Transverse colon (tissue), 4 donors: Measurements from ENCODE around the gene PRDM12. TPM values are rescaled to one million over a fixed set of nuclear protein-coding genes. Genes with fewer than 3 reads are reported as not detected.
A peak's percentile ranks its signal among the peaks of the same experiment; 100 is the strongest.

Experiments
- DNase-seq: peaks from one replicate; pipeline ENCODE4 v3.0.0-alpha.2; 2019
- H3K27ac ChIP-seq, 4 donors: fragments of 200-600 bp; sonication (generic); 2 replicates each; pipeline ENCODE4 v1.5.1; 2016 to 2018; ENCODE audit warnings: inconsistent platforms in 4 of 4
- H3K27me3 ChIP-seq: fragments of 200-600 bp; sonication (generic); 2 replicates; pipeline ENCODE4 v1.5.1; 2017; ENCODE audit warnings: inconsistent platforms
- H3K36me3 ChIP-seq, 4 donors: fragments of 200-600 bp; sonication (generic); 2 replicates each; pipeline ENCODE4 v1.5.1; 2017 to 2019; ENCODE audit warnings: inconsistent platforms in 4 of 4
- H3K4me1 ChIP-seq, 4 donors: fragments of 200-600 bp; sonication (generic); 2 replicates each; pipeline ENCODE4 v1.5.1; 2017 to 2020; ENCODE audit warnings: inconsistent platforms in 4 of 4
- H3K4me3 ChIP-seq, 4 donors: fragments of 200-600 bp; sonication (generic); 1 replicate in 1 of 4; 2 replicates in 3 of 4; pipeline versions ENCODE4 v1.5.1 to v1.6.1; 2017 to 2019; ENCODE audit warnings: inconsistent platforms in 4 of 4
- H3K9me3 ChIP-seq, 2 donors: fragments of 200-600 bp; sonication (generic); 2 replicates each; pipeline ENCODE4 v1.5.1; 2017 to 2019; ENCODE audit warnings: inconsistent platforms in 2 of 2
- CTCF ChIP-seq, 5 experiments: fragments of 200-600 bp in 3 of 5; fragments of 450-650 bp in 2 of 5; sonication (generic) in 3 of 5; IDR thresholded peaks; 1 replicate in 2 of 5; 2 replicates in 3 of 5; pipeline ENCODE4 v1.5.1; 2016 to 2017; ENCODE audit warnings: antibody characterized with exemption in 5 of 5, inconsistent platforms in 3 of 5, mild to moderate bottlenecking in 2 of 5, moderate library complexity in 1 of 5
- EP300 ChIP-seq: sonication (generic); formaldehyde crosslinking; IDR thresholded peaks from one replicate; pipeline ENCODE4 v1.6.1; 2017; ENCODE audit warnings: antibody characterized with exemption, low read depth
- POLR2A ChIP-seq: fragments of 450-650 bp; IDR thresholded peaks from one replicate; pipeline ENCODE4 v1.6.1; 2016; ENCODE audit warnings: antibody characterized with exemption, mild to moderate bottlenecking, moderate library complexity
- POLR2AphosphoS5 ChIP-seq, 3 donors: sonication (generic); formaldehyde crosslinking; IDR thresholded peaks; one replicate each; pipeline ENCODE4 v1.6.1; 2016; ENCODE audit warnings: antibody characterized with exemption in 3 of 3
- WGBS, 2 donors: methylation state at CpG; one replicate each; pipeline ENCODE4 v1.1.5; 2018; ENCODE audit warnings: low coverage in 1 of 2; 5-methylcytosine and 5-hydroxymethylcytosine counted together
- in situ Hi-C, 4 donors: fragments of 200-750 bp; cut with MboI; loops; one replicate each; pipeline versions ENCODE4 v1.15.0 to v1.15.1; 2017; ENCODE audit warnings: low sequenced_read_pairs in 3 of 4, low pct_ligation_motif_present in 1 of 4, low pct_unique_long_range_greater_than_20kb in 1 of 4
- intact Hi-C: fragments of 100-400 bp; cut with DNase I; formaldehyde crosslinking; loops from one replicate; pipeline ENCODE4 v1.15.1; 2023; ENCODE audit warnings: low total_unique reads
- total RNA-seq, 4 donors: library from RNA; depleted of rRNA; stranded (reverse); fragments of >200 nt; gene quantifications; one replicate each; pipeline ENCODE4 v1.1.0, GENCODE V29; 2016

Gene PRDM12
- total RNA-seq, 4 donors from 2014 or later, result not detected

- 84% methylated on average over 9 of the region's 13 CpGs; no CpG with 5 or more reads in 1 of the 2 donors for WGBS, 2 donors
Measured at GRCh38 chr9:130675396-130675795, 11.0 kb downstream of the PRDM12 start.

GRCh38 chr9:130677252-130677651 is 12.9 kb downstream of the PRDM12 start:
- no peak for DNase-seq
- H3K27me3 ChIP-seq, result peaks cover 20% of the 10 kb centered on the region
- 82% methylated on average over 7 of the region's 7 CpGs; no CpG with 5 or more reads in 1 of the 2 donors for WGBS, 2 donors
- TF ChIP-seq POLR2A (no peak), POLR2AphosphoS5 (IDR thresholded peaks at IDR 0.05) (no peak), EP300 (no peak), CTCF (IDR thresholded peaks at IDR 0.05) (no peak)
- no peaks in the 10 kb centered on the region for H3K36me3 ChIP-seq
- H3K4me3 ChIP-seq, result no peak overlapping the region
- H3K4me1 ChIP-seq, result peaks cover 10 to 13% (median 13%) of the 10 kb centered on the region in 4 donors
- intact Hi-C loops (no loop called here), in situ Hi-C loops (loop anchor here in 3 of 4 donors (10.0 kb wide), 3 partner anchors 202 to 222 kb away; no protein-coding TSS in a partner anchor)
- no peaks in the 10 kb centered on the region for H3K9me3 ChIP-seq
- no peak overlapping the region for H3K27ac ChIP-seq

More at GRCh38 chr9:130675396-130675795, 11.0 kb downstream of the PRDM12 start:
- Histone ChIP-seq H3K36me3 (no peaks in the 10 kb centered on the region), H3K4me1 (no peaks in the 10 kb centered on the region), H3K27ac (no peak overlapping the region), H3K9me3 (no peaks in the 10 kb centered on the region), H3K4me3 (no peak overlapping the region), H3K27me3 (peaks cover 11% of the 10 kb centered on the region)
- no peak for TF ChIP-seq POLR2A
- TF ChIP-seq POLR2AphosphoS5 (IDR thresholded peaks at IDR 0.05), result no peak
- no peak for TF ChIP-seq CTCF (IDR thresholded peaks at IDR 0.05)
- no peak for TF ChIP-seq EP300
- in situ Hi-C loops (loop anchor here in 3 of 4 donors (10.0 kb wide), 3 partner anchors 201 to 221 kb away; no protein-coding TSS in a partner anchor), intact Hi-C loops (no loop called here)
- DNase-seq, result no peak

- Histone ChIP-seq H3K4me3 (peak overlapping the region; percentile 41 to 64 (median 48)), H3K4me1 (peaks cover 11 to 16% (median 15%) of the 10 kb centered on the region in 4 donors), H3K27ac (peak overlapping the region in 3 of 4 donors; percentile 48 to 66 (median 51)), H3K36me3 (no peaks in the 10 kb centered on the region), H3K9me3 (no peaks in the 10 kb centered on the region), H3K27me3 (peaks cover 20% of the 10 kb centered on the region)
- in situ Hi-C loops, result loop anchor here in 2 of 4 donors (5.0 to 10.0 kb wide), 2 partner anchors 224 to 226 kb away; no protein-coding TSS in a partner anchor
- DNase-seq, result peak; percentile 89
- intact Hi-C loops, result no loop called here
- 11% methylated on average over 15 of the region's 116 CpGs; no CpG with 5 or more reads in 1 of the 2 donors for WGBS, 2 donors
- TF ChIP-seq EP300 (no peak), POLR2A (no peak), CTCF (IDR thresholded peaks at IDR 0.05) (no peak), POLR2AphosphoS5 (IDR thresholded peaks at IDR 0.05) (peak in 1 of 3 donors; percentile 46)
Measured at GRCh38 chr9:130680836-130681768, 16.7 kb downstream of the PRDM12 start.
